Tibial nerve (tissue), 4 donors: ENCODE data around the gene PARN.
"Not testable (repeated sequence)": the region's sequence is repeated elsewhere in the genome, so short reads cannot be mapped to it uniquely, and the experiment has no call there.

Experiments
- CTCF ChIP-seq, 5 experiments: fragments of 200-600 bp in 3 of 5; fragments of 450-650 bp in 2 of 5; sonication (generic) in 3 of 5; IDR thresholded peaks; one replicate each; pipeline ENCODE4 v1.5.1; 2016 to 2019; ENCODE audit warnings: antibody characterized with exemption in 5 of 5, mild to moderate bottlenecking in 3 of 5, moderate library complexity in 2 of 5
- EP300 ChIP-seq, 2 donors: sonication (generic); formaldehyde crosslinking; IDR thresholded peaks; one replicate each; pipeline ENCODE4 v1.6.1; 2017; ENCODE audit warnings: antibody characterized with exemption in 2 of 2, mild to moderate bottlenecking in 1 of 2
- POLR2A ChIP-seq, 2 donors: fragments of 450-650 bp; IDR thresholded peaks; one replicate each; pipeline ENCODE4 v1.6.1; 2017; ENCODE audit warnings: antibody characterized with exemption in 2 of 2, mild to moderate bottlenecking in 2 of 2, moderate library complexity in 2 of 2

GRCh38 chr16:14574698-14575415 is 55.2 kb downstream of the PARN start:
- TF ChIP-seq CTCF, POLR2A, EP300 (IDR thresholded peaks at IDR 0.05): not testable (repeated sequence)
